ENCODE results near the gene CANT1.

Gene CANT1

DNA sequence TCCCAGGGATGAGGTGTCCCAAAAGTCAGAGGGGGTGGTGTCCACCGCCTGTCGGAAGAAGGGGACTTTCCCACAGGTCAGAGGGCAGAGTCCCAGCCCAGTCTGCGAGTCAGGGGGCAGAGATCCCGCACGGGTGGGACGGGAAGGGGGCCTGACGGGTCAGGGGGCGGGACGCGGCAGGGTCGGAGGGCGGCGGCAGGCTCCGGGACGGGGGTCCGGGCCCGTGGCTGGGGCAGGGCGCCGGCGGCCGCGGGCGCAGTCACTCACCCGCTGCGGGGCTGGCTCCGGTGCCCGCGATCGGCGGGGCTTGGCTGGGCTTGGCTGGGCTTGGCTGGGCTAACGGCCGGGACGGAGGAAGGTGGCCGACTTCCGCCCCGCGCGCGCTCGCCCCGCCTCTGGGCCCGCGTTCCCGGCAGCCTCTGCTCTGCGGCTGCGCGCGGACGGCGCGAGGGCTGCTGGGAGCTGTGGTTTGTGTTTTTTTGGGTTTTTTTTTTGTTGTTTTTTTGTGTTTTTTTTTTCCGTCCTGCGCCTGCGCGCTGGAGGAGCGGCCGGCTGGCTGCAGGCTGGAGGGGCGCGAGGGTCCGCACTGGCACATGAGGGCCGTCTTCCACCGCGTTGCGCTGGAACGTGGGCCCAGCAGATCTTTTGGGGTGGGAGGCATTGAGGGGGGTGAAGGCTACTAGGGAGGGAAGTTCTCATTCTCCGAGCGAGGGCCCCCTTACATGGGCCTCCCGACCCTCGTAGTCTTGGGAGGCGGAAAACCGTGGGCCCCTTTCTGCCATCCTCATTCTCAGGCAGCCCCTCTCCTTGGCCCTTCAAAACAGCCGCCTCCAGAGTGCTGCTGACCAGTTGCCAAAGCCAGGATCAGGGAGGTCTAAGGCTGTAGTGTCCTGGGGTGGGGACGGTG, at the start of gene CANT1:
Gene CANT1, minus strand, starts transcription at position 368 of the 907 bp plus-strand sequence. CDS start 12,142 bp downstream, outside the sequence.
- peak; percentile 85 for DNase-seq (ENCODE audit: low spot score)

DNA sequence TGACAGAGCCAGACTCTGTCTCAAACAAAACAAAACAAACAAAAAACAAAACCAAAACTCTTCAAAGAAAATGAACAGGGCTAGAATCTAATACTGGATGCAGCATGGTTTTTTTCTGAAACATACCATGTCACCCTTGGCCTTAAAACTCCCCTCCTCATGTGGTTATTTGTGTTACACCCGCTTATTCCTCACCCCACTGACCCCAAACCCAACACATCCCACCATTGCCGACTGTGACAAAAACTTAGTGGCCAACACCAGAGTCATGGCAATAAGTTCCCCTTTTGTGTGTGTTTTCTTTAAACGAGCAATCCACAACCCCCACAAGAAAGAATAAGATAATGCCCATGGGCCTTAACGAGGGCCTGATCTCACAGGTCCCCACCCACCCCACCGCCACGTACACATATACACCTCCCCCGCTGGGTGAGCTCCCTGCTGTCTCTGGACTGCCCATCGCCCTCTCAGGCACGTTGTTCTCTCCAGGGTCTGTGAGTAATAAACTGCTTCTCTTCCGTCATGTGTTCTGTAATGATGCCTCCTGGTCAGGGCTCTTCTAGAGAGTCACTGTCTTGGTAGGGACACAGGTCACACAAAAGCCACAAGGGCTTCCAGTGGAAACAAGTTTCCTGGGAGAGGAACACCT, 48.3 kb upstream of the CANT1 start:
- no peak for DNase-seq (ENCODE audit: low spot score)

DNA sequence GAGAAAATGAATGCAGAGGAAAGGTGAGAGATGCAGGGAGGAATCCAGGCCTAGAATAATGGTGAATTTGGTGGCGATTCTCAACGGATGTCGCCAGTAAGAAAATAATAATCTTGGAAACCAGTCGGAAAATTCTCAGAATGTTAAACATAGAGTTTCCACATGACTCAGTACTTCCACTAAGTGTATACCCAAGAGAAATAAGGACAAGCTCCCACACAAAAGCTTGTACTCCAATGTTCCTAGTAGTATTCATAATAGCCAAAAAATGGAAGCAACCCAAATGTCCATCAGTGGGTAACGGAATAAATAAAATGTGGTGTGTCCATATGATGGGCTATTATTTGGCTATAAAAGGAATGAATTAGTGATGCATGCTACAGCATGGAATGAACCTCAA, 45.6 kb upstream of the CANT1 start:
- no peak for DNase-seq (ENCODE audit: low spot score)

DNA sequence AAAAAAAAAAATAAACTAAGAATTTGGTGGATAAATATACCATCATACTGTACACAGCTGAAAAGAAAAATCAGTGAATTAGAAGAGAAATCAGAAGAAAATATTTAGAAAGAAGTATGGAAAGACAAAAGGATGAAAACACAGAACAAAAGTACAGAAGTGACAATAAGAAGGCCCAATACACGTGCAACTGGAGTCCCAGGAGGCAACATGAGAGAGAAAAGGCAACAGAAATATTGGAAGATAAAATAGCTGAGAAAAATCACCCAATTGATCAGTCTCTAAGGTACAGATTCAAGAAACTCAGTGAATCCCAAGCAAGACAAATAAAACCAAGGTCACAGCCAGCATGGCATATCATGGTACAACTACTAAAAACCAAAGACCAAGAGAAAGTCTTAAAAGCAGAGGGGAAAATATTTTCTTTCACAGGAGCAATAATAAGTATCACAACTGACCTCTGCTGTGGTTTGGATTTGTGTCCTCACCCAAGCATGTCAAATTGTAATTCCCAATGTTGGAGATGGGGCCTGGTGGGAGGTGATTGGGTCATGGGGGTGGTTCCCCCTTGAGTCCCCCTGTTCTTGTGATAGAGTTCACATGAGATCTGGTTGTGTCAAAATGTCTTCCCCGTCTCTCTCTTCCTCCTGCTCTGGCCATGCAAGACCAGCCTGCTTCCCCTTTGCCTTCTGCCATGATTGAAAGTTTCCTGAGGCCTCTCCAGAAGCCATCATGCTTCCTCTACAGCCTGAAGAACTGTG, 44.8 kb upstream of the CANT1 start:
- no peak for DNase-seq (ENCODE audit: low spot score)

DNA sequence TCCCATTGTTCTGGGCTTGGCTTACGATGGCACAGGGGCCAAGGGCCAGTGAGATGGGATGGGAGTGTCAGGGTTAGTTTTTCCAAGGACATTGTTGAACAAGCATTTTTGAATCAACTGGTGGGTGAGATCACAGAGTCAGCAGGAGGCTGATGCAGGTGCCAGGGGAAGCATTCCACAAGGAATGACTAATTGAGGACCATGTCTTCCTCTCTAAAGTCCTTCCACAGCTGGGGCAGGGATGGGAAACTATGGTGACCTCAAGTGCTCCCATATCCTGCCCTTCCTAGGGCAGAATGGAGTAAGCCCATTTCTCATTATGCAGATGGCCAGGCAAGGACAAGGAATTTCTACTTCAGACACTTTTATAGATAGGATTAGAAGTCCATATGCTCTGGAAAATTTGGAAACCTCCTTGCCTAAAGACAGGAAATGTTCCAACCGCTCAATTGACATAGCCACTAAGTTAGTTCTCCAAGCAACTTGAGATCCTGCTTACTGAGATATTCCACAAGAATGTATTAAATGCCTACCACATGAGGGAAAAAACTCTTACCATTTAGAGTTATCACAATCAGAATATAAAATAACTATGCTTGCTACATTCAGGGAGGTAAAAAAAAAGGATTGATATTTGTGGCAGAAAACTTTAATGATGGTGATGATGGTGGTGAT, 43.8 kb upstream of the CANT1 start:
- peak; percentile 69 for DNase-seq (ENCODE audit: low spot score)

DNA sequence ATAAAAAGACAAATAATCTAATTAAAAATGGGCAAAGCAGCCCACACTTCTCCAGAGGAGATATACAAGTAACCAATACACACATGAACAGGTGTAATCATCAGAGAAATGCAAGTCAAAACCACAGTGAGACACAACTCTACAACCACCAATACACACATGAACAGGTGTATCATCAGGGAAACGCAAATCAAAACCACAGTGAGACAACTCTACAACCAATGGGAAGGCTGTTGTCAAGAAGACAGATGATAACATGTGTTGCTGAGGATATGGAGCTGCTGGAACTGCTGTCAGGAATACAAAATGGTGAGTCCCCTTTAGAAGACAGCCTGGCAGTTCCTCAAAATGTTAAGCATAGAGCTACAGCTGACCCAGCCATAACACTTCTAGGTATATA, 42.6 kb upstream of the CANT1 start:
- DNase-seq (ENCODE audit: low spot score), result no peak

DNA sequence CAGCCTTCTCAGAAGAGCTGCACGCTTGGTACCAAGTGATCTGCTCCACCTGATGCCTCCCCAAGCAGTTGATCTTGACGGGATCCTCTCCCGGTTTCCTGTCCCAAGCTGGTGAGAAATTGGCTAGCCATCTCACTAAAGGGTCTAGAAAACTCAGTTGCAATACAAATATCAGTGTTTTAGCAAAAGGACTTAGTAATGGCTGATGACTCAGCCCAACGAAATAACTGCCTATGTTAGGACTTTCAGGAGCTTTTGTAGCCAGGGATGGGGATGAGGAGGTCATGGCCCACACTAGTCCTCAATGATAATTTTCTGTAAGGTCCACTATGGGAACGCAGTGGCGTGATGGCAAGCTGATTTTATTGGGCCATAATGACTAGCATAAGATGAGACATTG, 41.7 kb upstream of the CANT1 start:
- no peak for DNase-seq (ENCODE audit: low spot score)

DNA sequence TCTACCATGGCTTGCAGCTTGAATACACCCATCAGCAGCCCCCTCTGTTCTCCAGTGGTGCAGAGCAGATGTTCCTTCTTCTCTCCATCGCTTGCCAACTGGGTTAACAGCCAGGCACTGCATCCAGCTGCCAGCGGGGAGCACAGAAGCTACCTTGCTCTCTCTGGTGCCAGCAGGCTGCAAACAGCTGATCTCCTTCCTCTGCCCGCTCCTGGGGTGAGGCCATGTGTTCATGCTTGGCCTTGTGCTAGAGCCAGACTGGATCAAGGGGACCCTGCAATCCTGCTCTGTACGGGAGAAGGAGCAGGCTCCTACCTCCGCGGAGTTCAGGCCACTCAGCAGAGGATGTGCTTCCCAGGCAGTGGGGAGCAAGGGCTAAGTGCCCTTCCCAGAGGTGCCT, 41.0 kb upstream of the CANT1 start:
- no peak for DNase-seq (ENCODE audit: low spot score)

DNA sequence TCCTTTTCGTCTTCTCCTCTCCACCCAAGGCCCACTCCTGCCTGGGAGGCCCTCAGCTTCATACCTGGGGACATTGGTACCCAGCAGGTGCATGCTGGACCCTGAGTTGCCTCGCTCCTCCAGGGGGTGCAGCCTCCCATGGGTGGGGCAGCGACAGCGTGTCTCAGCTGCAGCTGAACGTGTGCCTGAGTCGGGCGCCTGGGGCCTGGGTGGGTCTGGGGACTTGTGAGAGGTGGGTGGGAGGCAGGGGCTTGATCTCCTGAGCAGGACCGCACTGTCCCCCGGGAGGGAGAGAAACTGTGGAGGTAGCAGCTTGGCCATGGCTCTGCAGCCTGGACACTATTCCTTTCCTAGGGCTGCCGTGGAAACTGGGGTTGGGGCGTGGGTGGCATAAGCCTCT, 40.3 kb upstream of the CANT1 start:
- no peak for DNase-seq (ENCODE audit: low spot score)

DNA sequence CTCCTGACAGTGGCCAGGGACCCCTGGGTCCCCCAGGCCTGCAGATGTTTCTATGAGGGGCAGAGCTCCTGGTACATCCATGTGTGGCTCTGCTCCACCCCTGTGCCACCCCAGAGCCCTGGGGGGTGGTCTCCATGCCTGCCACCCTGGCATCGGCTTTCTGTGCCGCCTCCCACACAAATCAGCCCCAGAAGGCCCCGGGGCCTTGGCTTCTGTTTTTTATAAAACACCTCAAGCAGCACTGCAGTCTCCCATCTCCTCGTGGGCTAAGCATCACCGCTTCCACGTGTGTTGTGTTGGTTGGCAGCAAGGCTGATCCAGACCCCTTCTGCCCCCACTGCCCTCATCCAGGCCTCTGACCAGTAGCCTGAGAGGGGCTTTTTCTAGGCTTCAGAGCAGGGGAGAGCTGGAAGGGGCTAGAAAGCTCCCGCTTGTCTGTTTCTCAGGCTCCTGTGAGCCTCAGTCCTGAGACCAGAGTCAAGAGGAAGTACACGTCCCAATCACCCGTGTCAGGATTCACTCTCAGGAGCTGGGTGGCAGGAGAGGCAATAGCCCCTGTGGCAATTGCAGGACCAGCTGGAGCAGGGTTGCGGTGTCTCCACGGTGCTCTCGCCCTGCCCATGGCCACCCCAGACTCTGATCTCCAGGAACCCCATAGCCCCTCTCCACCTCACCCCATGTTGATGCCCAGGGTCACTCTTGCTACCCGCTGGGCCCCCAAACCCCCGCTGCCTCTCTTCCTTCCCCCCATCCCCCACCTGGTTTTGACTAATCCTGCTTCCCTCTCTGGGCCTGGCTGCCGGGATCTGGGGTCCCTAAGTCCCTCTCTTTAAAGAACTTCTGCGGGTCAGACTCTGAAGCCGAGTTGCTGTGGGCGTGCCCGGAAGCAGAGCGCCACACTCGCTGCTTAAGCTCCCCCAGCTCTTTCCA, 39.5 kb upstream of the CANT1 start:
- DNase-seq (ENCODE audit: low spot score), result no peak

DNA sequence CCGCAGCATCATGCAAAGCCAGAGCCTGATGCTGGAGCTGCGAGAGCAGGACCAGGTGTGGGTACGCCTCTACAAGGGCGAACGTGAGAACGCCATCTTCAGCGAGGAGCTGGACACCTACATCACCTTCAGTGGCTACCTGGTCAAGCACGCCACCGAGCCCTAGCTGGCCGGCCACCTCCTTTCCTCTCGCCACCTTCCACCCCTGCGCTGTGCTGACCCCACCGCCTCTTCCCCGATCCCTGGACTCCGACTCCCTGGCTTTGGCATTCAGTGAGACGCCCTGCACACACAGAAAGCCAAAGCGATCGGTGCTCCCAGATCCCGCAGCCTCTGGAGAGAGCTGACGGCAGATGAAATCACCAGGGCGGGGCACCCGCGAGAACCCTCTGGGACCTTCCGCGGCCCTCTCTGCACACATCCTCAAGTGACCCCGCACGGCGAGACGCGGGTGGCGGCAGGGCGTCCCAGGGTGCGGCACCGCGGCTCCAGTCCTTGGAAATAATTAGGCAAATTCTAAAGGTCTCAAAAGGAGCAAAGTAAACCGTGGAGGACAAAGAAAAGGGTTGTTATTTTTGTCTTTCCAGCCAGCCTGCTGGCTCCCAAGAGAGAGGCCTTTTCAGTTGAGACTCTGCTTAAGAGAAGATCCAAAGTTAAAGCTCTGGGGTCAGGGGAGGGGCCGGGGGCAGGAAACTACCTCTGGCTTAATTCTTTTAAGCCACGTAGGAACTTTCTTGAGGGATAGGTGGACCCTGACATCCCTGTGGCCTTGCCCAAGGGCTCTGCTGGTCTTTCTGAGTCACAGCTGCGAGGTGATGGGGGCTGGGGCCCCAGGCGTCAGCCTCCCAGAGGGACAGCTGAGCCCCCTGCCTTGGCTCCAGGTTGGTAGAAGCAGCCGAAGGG, 38.6 kb upstream of the CANT1 start:
- DNase-seq (ENCODE audit: low spot score), result no peak

DNA sequence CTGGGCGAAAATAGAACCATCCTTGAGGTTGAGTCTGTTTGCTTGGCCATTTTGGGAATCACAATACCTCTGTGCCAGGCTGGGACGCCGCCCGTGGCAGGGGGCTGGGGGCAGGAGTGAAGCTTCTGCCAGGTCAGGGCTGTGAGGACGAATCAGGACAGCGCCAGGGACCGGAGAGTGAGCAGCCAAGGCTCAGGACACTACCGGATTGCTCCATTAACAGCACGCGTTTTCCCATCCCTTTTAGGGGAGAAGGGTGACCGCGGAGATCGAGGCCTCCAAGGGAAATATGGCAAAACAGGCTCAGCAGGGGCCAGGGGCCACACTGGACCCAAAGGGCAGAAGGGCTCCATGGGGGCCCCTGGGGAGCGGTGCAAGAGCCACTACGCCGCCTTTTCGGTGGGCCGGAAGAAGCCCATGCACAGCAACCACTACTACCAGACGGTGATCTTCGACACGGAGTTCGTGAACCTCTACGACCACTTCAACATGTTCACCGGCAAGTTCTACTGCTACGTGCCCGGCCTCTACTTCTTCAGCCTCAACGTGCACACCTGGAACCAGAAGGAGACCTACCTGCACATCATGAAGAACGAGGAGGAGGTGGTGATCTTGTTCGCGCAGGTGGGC, 37.8 kb upstream of the CANT1 start:
- DNase-seq (ENCODE audit: low spot score), result no peak

DNA sequence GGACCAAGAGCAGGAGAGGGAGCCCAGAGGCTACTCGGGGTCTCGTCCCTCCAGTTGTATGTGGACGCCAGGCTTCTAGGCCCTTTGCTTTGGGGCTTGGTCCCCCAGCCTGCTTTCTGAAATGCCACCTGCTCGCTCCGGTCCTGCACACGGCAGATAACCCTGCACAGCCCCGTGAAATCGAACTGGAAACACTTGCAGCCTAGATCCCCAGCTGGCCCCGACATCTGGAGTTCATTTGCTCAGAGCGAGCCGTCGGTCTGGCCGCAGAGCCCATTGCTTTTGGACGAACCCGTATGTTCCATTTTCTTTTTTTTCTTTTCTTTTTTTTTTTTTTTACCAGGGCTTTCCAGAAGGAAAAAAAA, 37.3 kb upstream of the CANT1 start:
- no peak for DNase-seq (ENCODE audit: low spot score)

DNA sequence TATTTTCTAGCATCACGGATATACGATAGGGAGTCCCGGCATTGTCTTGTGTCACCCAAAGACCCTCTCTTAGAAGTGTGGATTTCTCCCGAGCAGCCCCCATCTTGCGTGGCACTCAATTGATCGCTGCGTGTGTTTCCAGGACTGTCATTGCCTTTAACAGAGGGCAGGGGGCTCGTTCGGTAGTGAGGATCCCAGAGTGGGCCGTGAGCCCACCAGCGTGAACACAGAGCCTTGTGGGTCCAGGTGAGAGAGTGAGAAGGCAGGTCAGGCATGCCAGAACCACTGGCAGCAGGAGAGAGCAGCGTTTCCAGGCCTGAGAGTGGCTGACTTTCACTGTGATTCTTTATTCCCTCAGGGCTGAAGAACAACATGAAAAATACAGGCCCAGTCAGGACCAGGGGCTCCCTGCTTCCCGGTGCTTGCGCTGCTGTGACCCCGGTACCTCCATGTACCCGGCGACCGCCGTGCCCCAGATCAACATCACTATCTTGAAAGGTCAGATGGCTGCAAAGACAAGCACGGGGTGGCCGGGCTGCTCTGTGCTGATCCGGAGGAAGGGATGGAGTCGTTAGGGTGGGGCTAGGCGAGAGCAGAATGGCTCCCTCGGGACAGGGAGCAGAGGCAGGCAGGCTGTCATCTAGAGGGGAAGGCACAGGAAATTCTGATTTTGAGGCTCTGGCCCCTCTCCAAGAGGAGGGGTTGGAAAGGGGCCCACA, 36.8 kb upstream of the CANT1 start:
- no peak for DNase-seq (ENCODE audit: low spot score)

DNA sequence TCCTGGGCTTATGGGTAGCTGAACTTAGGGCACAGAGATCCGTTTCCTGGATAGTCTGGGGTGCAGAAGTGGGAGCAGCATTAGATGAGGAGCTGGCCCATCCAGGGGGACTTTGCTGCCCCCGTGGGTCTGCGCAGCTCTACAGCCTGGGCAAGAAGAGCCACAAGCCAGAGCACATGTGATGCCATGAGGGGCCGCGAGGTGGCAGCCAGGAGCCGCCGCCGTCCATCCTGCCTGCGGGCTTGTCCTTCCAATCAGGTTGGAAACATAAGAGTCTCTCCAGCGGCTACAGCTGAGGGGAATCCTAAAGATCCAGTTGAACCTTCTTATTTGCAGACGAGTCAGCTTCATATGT, 36.3 kb upstream of the CANT1 start:
- DNase-seq (ENCODE audit: low spot score), result peak; percentile 66

DNA sequence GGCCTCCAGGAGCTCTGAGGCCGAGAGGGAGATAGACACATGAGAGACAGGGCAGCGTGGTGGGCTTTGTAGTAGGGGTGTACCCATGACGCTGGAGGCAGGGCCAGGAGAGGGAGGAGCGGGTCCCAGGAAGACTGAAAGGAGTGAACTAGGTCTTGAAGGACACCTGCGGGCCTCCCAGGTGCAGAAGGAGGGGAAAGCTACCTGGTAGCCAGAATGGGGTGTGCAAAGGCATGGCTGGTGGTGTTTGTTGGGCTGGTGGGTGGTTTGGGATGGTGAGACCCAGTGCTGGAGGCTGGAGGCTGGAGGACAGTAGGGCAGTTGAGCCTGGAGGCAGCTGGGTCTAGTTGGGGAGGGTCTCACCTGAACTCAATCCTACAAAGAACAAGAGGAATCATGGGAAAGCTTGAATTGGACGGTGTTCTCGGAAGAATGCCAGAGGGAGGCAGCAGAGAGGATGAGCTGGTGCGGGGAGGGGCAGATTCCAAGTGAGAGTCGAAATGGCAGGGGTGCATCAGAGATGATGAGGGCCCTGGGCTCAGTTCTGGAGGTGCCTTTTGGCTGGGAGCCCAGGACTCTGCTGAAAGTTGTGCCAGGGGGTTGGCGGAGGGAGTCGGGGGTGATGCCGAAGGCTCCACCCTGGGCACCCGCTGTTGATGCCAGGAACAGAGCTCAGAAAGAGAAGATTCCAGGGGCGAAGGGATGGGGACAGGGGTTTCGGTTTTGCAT, 35.6 kb upstream of the CANT1 start:
- no peak for DNase-seq (ENCODE audit: low spot score)

DNA sequence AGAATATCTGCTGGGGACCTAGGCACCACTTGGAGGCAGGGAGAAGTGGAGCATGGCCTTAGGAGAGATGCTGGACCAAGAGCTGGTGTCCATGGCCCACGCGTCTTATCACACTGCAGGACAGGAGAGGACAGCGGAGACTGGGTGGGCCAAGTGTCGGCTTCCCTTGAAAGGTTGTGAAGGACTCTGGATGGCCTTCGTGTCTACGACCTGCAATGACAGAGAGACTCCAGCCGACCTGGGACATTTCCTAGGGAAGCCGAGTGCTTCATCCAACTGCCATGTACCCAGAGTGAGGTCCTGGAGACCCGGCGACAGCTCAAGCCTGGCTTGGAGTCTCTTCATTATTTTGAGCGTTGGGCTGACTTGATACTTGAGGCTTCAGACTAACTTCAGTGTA, 34.9 kb upstream of the CANT1 start:
- no peak for DNase-seq (ENCODE audit: low spot score)

DNA sequence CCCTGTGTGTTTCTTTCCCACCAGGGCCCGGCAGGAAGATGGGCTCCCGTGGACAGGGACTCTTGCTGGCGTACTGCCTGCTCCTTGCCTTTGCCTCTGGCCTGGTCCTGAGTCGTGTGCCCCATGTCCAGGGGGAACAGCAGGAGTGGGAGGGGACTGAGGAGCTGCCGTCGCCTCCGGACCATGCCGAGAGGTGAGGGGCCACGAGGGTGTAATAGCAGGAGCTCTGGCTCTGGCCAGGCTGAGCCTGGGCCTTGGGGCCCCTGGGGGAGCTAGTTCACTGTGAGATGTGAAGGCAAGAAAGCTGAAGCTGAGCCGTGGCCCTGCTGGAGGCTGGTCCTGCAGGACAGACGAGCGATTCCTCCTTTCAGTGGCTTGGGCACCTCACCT, 34.4 kb upstream of the CANT1 start:
- DNase-seq (ENCODE audit: low spot score), result no peak
